ENCODE measurements around the gene LAP3.

LAP3 gene

DNA sequence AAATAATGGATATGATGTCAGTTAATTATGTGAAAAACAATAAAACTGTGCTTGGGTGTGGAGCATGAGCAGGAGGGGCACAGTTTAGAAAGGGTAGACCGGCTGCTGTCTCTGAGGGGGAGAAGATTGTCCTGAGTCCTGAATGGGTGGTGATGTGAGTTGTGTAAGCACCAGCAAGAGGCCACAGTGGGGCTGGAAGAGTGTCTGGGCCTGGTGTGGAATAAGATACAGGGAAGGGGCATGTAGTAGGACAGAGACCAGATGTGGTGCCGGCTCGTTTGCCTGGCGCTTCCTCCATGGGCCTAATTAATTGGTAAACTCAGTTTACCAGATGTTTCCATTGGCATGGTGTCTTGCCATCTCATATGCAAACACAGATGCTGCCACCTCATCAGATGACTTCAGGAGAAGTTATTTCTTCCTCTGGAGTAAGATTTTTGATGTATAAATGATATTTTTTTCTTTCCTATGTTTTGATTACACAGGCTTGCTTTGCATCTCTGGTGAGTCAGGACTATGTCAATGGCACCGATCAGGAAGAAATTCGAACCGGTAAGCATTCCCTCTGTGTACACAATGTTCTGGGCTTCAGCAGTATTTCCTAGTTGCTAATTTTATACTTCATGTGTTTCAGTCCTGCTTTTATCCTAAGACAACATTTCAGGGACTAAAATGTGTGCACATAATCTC, 42.6 kb downstream of the LAP3 start:
- DNase-seq: no peak

DNA sequence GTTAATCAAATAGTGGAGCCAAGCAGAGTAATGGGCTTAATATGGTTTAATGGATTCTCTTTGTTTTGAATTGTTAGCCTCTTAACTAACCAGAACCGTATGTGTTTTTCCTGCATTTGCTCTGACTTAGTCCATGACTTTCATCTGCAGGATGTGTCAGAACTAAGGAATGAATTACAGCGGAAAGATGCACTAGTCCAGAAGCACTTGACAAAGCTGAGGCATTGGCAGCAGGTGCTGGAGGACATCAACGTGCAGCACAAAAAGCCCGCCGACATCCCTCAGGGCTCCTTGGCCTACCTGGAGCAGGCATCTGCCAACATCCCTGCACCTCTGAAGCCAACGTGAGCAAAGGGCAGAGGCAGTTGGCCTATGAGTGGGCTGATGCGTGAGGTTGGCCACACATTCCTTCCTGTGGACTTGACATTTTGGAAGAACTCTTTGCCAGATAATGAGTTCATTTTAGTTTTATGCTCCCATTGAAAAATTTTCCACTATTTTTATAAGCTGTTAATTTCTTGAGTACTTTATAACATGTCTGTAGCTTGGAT, 46.5 kb downstream of the LAP3 start:
- DNase-seq: no peak

DNA sequence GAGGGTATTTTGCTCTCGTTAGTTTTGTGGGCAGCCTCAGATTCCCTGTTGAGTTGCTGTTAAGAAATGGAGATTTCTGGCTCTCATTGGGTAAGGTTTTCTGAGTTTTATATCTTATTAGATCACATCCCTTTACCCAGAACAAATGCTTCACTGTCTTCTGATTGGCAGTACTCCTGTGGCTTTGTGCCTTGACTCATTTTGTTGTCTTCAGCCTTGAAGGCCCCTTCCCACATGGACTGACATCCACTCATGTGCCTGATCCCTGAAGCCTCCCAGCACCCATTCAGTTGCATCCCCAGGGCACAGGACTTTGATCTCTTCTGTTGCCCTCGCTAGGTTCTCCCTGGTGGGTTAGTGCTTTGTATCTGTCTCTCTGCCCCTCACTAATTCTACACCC, 47.8 kb downstream of the LAP3 start:
- no peak for DNase-seq

DNA sequence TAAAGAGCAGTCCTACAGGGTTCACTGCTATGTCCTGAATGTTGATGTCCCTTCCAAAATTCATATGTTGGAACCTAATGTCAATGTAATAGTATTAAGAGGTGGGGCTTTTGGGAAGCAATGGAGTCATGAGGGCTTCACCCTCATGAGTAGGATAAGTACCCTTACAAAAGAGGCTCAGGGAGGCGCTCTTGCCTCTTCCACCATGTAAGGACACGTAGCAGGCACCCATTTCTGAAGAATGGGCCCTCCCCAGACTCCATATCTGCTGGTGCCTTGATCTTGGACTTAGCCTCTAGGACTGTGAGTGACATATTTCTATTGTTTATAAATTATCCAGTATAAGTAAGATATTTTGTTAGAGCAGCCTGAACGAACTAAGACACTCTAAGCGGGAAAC, 53.2 kb downstream of the LAP3 start:
- DNase-seq: no peak

DNA sequence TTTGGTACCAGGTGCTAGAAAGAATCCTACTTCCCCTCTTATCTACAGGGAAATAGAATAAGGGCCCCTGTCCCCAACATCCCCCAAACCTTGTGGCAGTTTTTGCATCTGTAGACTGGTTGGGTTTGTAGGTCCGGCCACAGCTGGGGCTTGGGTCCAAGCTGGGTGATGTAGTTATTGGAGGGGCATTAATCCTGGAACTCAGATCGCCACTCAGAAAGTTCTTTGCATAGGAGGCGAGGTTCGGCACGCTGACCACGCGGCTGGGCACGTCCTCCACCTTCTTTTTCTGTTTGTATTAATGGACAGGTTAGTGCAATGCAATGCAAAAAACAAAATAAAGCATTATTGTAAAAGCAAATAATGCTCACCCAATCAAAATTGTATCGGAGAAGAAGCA, 56.6 kb downstream of the LAP3 start:
- DNase-seq: no peak

DNA sequence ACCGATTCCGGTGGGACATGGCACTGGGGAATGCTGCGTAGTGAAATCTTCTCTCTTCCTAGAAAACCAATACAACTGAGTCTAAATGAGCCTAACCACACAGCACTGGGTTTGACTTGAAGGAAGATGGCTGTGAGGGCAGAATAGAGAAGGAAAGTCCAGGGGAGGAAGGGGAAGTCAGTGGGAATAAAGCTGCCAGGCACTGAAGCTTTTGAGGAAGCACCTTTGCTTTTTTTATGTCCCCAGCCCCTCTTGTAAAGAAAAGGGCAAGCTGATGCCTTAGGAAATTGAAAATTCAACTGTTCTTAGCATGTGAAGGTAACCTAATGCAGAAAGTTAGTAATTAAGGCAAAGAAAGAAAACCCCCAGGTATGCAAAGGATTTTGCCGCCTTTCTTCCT, 58.1 kb downstream of the LAP3 start:
- DNase-seq: no peak

DNA sequence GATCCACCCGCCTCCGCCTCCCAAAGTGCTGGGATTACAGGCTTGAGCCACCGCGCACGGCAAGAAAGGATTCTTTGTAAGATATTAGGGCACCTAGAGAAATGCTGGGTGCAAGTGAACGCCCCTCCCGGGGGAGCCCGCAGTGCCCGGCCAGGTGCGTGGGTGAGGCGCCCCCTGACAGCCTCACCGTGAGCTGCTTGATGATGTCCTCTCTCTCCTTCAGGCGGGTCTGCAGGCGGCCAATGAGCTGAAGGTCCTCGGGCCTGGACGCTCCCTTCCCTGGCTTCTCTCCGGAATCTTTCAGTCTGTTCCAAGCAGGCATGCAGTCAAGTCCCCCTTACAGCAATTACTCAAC, 59.3 kb downstream of the LAP3 start:
- no peak for DNase-seq

DNA sequence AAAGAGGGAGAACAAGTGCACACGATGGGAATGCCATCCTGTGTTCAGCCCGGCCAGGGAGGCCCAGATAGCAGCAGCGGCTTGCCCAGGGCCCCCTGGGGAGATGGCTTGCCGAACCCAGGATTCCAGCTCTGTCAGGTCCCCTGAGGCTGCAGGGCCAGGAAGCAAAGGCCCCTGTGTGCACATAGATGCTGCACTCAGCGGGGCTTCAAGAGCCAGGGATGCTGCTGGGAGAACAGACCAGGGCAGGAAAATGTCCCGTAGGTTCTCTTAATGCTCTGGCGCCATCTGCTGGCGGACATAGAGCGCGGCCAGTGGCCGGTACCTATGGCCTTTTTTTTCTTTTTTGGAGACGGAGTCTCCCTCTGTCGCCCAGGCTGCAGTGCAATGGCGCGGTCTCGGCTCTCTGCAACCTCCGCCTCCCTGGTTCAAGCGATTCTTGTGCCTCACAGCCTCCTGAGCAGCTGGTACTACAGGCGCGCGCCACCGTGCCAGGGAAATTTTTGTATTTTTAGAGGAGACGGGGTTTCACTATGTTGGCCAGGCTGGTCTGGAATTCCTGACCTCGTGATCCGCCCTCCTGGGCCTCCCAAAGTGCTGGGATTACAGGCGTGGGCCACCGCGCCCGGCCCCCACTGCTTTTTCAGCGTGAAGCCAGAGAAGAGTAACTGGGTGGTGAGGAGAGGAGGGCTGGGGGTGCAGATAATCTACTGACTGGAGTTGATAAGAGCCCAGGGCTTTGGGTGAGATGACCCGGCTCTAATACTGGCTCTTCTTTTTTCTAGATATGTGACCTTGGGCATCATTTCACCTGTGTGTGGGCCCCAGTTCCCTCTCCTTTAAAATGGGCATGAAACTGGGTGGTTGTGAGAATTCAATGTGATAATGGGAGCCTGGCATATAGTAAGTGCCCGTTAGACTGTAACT, 60.0 kb downstream of the LAP3 start:
- peak; percentile 66 for DNase-seq

DNA sequence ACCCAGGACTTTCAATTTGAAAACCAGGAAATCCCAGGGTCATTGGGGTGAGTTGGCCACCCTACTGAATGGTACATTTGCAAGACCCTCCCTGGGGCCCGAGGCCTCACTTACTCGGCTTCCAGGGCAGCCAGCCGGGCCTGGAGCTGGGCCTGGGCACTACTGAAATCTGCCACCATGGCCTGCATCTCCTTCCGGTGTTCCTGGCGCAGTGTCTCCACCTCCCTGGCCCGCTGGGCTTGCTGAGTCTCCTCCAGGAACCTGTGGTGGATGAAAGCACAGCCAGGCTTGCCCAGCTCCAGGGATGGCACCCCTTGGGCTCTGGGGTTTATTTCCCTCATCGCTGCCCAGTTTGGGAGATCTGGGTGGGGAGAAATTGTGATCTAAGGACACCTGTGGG, 62.1 kb downstream of the LAP3 start:
- no peak for DNase-seq

DNA sequence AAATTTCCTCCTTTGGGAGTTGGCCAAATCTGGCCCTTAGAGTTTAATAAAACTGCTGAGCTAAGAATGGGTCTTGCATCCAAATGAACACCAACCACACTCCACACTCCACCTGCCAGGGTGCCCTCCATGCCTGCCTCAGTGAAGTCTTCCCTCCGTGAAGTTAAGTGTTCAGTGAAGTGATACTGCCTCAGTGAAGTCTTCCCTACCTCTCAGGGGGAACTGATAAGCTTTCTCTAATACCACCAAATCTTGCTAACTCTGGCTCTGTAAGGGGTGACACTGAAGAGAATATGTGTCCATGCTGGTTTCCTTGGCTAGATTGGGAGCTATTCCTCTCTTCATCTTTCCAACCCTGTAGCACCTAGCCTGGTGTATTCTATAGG, 65.4 kb downstream of the LAP3 start:
- DNase-seq: no peak

DNA sequence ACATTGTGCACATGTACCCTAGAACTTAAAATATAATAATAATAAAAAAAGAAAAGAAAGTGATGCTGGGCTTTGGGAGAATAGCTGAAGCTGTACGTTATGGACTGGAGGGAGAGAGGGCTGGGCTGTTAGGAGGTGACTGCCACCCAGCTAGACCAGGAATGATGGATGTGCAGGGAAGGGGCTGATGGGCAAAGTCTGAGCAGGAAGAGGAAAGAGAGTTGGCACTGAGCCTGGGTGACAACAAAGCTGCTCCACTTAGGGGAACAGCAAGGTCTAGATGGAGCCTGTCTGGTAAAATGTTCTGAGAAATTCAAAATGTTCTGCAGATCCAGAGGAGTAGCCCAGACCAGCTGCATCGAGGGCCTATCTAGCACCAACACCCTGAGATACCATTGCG, 69.7 kb downstream of the LAP3 start:
- DNase-seq: no peak

DNA sequence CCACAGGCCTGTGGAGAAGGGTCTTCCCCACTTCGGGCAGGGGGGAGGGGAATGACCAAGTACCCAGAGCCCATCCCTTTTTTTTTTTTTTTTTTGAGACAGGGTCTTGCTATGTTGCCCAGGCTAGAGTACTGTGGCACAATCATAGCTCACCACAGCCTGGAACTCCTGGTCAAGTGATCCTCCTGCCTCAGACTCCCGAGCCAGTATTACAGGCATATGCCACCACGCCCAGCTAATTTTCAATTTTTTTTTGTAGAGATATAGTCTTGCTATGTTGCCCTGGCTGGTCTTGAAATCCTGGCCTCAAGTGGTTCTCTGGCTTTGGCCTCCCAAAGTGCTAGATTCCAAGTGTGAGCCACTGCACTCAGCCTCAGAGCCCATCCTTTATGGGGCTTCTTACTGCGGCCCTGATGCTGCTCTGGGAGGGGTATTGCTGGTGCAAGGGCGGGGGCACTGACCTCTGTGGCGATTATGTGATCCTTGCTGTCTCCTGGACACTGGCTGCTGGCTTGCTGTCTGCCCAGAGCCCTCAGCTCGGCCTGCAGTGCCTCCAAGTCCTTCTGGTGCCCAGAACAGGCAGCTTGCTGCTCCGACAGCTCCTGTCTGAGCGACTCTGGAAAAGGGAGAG, 70.3 kb downstream of the LAP3 start:
- no peak for DNase-seq

DNA sequence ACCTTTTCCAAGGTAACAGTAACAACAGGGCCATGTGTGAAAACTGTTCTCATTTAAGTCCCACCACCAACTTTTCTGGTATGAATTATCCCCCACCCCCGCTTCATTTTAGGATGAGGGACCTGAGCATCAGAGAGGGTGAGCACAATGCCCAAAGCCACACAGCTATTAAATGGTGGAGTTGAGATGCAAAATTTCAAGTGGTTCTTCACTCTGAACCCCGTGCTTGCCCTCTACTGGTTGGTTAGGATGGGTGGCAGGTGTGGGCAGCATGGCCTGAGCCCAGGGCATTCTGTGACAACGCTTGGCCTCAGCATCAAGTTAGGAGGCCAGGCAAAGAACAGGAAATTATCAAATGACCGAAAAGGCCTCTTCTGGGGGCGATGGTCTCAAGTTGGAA, 70.9 kb downstream of the LAP3 start:
- no peak for DNase-seq

DNA sequence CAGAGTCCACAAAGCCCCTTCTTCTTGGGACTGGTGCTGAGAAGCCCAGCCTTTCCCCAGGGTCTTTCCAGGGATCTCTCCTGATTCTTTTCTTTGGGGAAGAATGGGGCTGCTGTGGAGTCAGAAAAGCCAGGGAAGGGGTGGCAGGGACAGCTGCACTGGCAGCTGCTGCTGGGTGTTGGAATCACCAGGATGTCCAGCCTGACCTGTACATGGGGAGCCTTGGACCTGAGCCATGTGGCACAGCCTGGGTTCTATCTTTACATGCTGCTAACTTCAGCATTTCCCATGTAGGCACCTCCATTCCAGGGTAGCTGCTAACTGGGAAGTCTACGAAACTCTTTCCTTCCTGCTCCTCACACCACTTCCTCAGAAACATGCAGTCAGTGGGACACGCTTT, 73.4 kb downstream of the LAP3 start:
- DNase-seq: no peak

DNA sequence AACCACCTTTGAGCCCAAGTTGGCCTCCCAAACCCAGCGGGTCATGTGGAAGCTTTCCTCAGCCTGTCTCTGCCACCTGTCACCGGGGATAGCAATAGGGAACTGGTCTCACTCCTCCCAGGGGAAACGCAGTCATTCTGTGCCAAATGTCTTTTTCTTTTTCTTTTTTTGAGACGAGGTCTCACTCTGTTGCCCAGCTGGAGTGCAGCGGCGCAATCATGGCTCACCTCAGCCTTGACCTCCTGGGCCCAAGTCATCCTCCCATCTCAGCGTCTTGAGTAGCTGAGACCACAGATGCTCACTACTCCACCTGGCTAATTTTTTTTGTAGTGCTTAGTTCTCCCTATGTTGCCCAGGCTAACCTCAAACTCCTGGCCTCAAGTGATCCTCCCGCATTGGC, 77.7 kb downstream of the LAP3 start:
- DNase-seq: no peak

DNA sequence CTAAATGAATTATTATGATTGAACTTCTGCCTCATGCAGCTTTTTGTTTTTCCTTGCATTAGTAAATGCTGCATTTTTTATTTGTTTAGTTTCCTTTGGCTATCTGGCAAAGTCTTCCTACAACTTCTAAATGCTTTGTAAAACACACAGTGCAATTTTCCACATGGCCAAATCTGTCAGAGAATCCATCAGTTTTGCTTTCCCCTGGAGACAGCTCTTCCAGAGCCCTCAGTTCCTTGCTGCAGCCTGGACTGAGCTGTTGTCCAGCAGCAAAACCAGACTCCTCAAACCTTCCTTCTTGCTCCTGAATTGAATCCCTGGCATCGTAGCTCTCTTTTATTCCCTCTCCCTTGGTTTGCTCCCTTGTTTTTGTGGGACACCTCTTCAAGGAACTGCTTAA, 80.1 kb downstream of the LAP3 start:
- DNase-seq: no peak
